ENCODE measurements around the gene RHBDF2. TPM values are rescaled to one million over a fixed set of nuclear protein-coding genes. Genes with fewer than 3 reads are reported as not detected.

The RHBDF2 gene
- total RNA-seq, 1 donor from 2014 or later, result 8.9 TPM

GRCh38 chr17:76487451-76488192 is 13.6 kb downstream of the RHBDF2 start:
- DNase-seq (ENCODE audit: low spot score), result no peak
- ATAC-seq, result no peak

- ATAC-seq (peak; percentile 46), DNase-seq (ENCODE audit: low spot score) (no peak)
Measured at GRCh38 chr17:76485569-76485968, 15.7 kb downstream of the RHBDF2 start.

GRCh38 chr17:76484228-76484725 is 16.9 kb downstream of the RHBDF2 start:
- no peak for ATAC-seq

DNA sequence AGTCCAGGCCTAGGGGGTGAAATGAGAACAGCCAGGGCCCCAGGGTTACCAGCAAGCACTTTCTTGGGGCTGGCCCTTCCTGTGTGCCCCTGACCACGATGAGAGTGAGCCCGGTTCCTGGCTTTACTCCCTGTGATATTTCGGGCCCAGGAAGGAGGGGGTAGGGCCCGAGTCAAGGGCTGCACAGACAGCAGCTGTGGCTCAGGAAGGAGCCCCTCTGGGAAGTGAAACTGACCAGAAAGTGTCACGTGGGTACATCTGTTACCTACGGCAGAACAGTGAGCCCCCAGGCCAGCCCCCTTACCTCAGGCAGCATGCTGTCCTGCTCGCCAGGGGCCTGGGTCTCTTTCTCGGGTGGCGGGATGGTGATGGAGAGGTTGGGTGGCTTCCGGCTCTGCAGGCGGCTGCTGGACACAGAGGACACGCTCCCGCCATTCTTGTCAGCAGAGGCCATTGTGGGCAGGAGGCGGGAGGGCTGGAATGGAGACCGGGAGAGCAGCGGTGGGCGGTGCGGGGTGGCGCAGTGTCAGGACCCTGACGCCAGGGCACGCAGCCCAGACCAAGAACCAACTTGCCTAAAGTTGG is 20.1 kb downstream of the RHBDF2 start:
- DNase-seq (ENCODE audit: low spot score), result no peak
- ATAC-seq, result peak; percentile 19

More at GRCh38 chr17:76484228-76484725, 16.9 kb downstream of the RHBDF2 start:
- DNase-seq (ENCODE audit: low spot score), result no peak

DNA sequence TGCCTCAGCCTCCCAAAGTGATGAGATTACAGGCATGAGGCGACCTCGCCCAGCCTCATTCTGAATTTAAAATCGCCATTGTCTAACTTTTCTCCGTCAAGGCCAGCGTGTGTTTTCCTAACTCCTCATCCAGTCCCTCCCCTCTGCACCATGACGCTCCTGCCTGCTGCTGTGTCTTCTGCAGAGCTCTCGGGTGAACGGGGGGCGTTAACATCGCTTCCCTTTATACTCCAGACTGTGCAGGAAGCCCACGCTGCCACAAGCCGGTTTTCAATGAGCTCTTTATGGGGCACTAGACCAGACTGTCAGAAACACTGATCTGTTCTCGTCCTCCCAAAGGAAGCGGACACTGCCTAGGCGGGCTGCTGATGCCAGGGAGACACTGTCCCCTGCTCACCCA is 20.6 kb downstream of the RHBDF2 start:
- no peak for ATAC-seq
- no peak for DNase-seq (ENCODE audit: low spot score)

- DNase-seq (ENCODE audit: low spot score), result no peak
- ATAC-seq, result no peak
Measured at GRCh38 chr17:76479515-76480060, 21.6 kb downstream of the RHBDF2 start.

DNA sequence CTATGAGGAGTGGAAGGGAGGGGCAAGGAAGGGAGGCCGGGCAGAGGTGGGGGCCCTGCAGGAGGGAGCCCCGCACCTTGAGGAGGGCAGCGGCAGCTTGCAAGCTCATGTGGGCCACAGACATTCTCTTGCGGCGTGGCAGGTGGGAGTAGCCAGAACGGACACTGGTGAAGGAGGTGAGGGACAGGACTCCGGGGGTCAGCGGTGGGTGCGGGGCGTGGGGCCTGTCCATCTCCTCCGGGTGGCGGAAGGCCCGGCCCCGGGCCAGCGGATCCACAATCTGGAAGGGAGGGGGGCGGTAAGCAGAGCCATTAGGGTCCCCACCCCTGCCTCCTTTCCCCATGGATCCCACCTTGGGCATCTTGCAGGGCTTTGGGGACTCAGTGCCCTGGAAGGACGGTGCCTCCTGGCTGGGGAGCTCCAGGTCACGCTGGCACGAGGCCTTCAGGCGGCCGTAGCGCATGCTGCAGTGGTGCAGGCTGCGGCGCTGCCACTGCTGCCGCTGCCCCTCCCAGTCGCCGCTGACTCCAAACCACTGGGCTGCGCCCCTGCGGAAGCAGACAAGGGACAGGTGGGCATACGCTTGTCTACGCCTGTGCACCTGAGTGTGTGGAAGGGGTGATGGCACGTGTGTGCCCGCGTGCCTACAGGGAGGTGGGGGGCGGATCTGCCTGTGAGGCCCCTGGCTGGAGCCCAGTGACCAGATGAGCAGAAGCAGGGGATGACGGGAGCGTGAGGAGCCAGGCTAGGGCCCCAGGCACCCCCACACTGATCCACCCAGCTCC is 22.3 kb downstream of the RHBDF2 start:
- DNase-seq (ENCODE audit: low spot score), result no peak
- no peak for ATAC-seq

DNA sequence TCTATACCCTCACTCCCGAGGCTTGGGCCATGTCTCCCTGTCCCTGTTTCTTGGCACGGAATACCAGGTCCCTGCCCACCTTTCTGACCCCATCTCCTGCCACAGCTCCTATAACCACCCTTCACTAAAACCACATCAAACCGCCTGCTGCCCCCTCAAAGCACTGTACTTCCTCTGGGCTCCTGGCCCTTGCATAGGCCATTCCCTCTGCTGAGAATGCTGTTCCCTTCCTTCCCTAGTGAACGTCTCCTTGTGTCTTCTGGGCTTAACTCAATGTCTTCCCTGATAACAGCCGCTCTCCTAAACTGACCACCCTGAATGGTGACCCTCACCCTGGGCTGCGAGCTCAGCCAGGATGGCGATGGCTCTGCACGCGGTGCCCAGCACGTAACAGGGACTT is 23.1 kb downstream of the RHBDF2 start:
- no peak for ATAC-seq
- DNase-seq (ENCODE audit: low spot score), result no peak

GRCh38 chr17:76477576-76477975 is 23.6 kb downstream of the RHBDF2 start:
- DNase-seq (ENCODE audit: low spot score) (no peak), ATAC-seq (no peak)

DNA sequence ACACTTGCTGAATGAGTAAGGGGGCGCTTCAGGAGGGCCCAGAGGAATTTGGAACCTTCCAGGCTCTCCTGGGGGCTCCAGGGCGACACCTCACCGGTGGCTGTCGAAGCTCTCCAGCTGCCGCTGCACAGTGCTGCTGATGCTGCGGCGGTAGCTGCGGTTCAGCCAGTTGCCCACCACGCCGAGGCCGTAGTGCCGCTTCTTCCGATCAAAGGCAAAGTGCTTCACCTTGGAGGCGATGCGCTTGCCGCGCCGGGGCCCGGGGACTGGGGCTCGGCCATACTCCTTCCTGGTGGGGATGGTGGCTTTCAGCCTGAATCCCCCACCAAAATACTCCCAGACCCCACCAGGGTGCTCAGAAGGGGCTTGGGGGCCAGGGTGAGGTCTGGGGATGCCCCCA is 24.5 kb downstream of the RHBDF2 start:
- no peak for ATAC-seq
- DNase-seq (ENCODE audit: low spot score), result no peak

GRCh38 chr17:76475302-76475701 is 25.9 kb downstream of the RHBDF2 start:
- ATAC-seq (no peak), DNase-seq (ENCODE audit: low spot score) (no peak)

- no peak for ATAC-seq
- no peak for DNase-seq (ENCODE audit: low spot score)
Measured at GRCh38 chr17:76474894-76475293, 26.3 kb downstream of the RHBDF2 start.

- ATAC-seq, result no peak
- DNase-seq (ENCODE audit: low spot score), result no peak
Measured at GRCh38 chr17:76474238-76474637, 27.0 kb downstream of the RHBDF2 start.

DNA sequence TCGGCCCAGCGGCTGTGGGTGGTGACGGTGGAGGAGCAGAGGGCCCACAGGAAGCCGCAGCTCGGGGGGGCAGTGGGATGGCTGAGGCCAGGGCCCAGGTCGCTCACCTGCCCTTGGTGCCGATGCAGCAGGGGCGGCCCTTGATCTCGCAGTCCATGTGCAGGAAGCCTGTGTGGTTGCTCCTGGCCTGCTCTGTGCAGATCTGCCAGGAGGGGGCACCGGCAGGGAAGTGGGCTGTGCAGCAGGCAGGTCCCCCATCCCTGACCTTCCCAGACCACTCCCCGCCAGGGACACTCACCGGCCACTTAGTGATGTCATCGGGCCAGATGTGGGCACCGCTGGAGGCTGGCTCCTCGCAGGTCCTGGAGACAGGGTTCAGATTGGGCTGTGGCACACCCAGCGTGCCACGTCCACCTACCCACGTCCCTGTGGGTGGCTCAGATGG is 27.7 kb downstream of the RHBDF2 start:
- DNase-seq (ENCODE audit: low spot score), result no peak
- peak; percentile 29 for ATAC-seq

- no peak for ATAC-seq
- DNase-seq (ENCODE audit: low spot score), result no peak
Measured at GRCh38 chr17:76472726-76473125, 28.5 kb downstream of the RHBDF2 start.

GRCh38 chr17:76472258-76472645 is 29.0 kb downstream of the RHBDF2 start:
- DNase-seq (ENCODE audit: low spot score) (no peak), ATAC-seq (no peak)

GRCh38 chr17:76471498-76472257 is 29.5 kb downstream of the RHBDF2 start:
- DNase-seq (ENCODE audit: low spot score) (no peak), ATAC-seq (no peak)

DNA sequence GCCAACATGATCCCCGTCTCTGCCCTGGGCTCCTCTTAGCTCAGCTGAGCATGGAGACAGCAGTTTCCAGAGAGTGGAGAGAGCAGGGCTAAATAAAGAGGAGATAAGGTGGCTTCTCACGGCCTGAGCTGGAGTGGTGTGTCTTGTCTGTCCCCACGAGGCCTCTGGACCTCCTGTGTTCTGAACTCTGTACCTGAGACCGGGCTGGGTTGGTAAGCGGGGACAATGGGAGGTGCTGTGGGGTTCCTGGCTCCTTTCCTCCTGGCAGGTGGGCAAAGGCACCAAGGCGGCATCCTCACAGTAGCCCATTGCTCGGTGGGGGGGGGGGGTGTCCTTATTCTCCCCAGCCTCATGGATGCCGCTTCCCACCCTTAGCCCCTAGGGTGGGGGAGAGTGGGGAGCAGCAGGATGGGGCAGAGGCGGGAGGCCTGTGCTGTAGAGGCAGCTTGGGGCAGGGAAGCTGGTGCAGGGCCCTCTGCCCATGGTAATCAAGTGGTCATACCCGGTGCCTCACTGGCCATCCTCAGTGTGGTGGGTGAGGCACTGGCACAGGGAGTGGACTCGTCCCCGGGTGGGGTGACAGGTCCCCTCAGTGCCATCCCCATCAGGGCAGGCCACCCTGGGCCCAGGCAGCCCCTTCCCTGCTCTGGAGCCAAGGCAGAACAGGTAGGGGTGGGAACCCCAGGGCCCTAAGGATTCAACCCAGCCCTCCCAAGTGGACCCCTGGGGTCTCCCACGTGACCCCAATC is 31.1 kb downstream of the RHBDF2 start:
- ATAC-seq (no peak), DNase-seq (ENCODE audit: low spot score) (no peak)

DNA sequence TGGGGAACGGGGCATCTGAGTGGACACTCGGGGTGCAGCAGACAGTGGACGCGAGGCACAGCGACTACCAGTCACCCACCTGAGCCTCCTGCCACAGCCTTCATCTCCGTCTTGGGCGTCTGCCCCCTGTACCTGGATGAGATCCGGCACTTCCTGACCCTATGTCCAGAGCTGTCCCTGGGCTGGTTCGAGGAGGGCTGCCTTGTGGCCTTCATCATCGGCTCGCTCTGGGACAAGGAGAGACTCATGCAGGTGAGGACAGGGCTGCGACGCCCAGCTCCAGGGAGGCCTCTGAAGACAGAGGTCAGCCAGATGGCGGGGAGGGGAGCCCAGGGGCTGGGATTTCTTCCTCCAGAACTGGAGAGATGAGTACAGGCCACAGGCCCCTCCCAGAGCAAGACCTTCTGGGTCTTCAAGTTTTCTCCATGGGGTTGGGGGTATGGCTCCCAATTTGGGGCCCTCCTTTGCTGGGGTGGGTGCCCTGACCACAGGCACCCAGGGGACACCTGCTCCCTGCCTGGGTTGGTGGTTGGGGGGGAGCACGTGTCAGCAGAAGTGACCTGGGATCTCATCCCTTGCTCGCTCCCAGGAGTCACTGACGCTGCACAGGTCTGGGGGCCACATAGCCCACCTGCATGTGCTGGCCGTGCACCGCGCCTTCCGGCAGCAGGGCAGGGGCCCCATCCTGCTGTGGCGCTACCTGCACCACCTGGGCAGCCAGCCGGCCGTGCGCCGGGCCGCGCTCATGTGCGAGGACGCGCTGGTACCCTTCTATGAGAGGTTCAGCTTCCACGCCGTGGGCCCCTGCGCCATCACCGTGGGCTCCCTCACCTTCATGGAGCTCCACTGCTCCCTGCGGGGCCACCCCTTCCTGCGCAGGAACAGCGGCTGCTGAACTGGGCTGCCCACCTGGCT is 31.9 kb downstream of the RHBDF2 start:
- no peak for ATAC-seq
- no peak for DNase-seq (ENCODE audit: low spot score)

Data from left lobe of liver (tissue), 2 donors.